Prostate gland (tissue), 2 donors: ENCODE measurements around the gene DDX11.
"Not testable (repeated sequence)": the region's sequence is repeated elsewhere in the genome, so short reads cannot be mapped to it uniquely, and the experiment has no call there.

Experiments used
- POLR2AphosphoS5 ChIP-seq: sonication (generic); formaldehyde crosslinking; IDR thresholded peaks from one replicate; pipeline ENCODE4 v1.6.1; 2017; ENCODE audit warnings: antibody characterized with exemption
- TF ChIP-seq, protein P1 (sequence below), 4 experiments: fragments of 200-600 bp in 2 of 4; fragments of 450-650 bp in 2 of 4; sonication (generic) in 2 of 4; IDR thresholded peaks; 1 replicate in 3 of 4; 2 replicates in 1 of 4; pipeline ENCODE4 v1.5.1; 2016 to 2019; ENCODE audit warnings: antibody characterized with exemption in 4 of 4, mild to moderate bottlenecking in 2 of 4, moderate library complexity in 2 of 4

DNA sequence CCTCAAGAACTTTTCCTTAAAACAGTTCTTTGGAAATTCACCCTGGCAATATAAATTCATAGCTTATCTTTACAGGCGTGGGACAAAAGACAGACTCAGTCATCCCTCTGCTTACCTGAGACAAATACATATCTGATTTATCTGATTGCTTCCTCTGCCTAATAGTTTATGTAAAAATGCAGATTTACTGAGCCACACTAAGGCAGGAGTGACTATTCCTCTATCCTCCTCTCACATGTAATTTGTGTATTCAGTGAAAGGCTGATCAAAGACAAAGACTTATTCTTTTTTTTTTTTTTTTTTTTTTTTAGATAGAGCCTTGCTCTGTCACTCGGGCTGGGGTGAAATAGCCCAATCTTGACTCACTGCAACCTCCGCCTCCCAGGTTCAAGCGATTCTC lies 77.1 kb downstream of the DDX11 start:
- TF ChIP-seq, protein P1, sequence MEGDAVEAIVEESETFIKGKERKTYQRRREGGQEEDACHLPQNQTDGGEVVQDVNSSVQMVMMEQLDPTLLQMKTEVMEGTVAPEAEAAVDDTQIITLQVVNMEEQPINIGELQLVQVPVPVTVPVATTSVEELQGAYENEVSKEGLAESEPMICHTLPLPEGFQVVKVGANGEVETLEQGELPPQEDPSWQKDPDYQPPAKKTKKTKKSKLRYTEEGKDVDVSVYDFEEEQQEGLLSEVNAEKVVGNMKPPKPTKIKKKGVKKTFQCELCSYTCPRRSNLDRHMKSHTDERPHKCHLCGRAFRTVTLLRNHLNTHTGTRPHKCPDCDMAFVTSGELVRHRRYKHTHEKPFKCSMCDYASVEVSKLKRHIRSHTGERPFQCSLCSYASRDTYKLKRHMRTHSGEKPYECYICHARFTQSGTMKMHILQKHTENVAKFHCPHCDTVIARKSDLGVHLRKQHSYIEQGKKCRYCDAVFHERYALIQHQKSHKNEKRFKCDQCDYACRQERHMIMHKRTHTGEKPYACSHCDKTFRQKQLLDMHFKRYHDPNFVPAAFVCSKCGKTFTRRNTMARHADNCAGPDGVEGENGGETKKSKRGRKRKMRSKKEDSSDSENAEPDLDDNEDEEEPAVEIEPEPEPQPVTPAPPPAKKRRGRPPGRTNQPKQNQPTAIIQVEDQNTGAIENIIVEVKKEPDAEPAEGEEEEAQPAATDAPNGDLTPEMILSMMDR (IDR thresholded peaks at IDR 0.05): not testable (repeated sequence)
- not testable (repeated sequence) for TF ChIP-seq POLR2AphosphoS5
